H1 (cell line): Measurements from ENCODE around the gene SLC12A5. TPM values are rescaled to one million over a fixed set of nuclear protein-coding genes. Genes with fewer than 3 reads are reported as not detected.

Experiments used
- CTCF ChIA-PET: fragments of 300-600 bp; sonication (Branson Sonifier 250); formaldehyde crosslinking; loops from one replicate; lab custom pipeline; 2021; ENCODE audit not compliant: partially characterized antibody; lab: Charles Lee
- POLR2A ChIA-PET: fragments of 300-600 bp; sonication (Branson Sonifier 250); formaldehyde crosslinking; loops from one replicate; lab custom pipeline; 2021; ENCODE audit warnings: inconsistent platforms; ENCODE audit not compliant: partially characterized antibody; lab: Charles Lee
- DNase-seq, 2 experiments: peaks; one replicate each; pipeline versions ENCODE4 v3.0.0 to v3.0.0-alpha.2; 2010 to 2022; ENCODE audit warnings: low spot score in 2 of 2, low read depth in 1 of 2, mixed read lengths in 1 of 2
- FAIRE-seq: peaks from 2 replicates; lab custom pipeline; 2011; peaks lifted over from hg19 to GRCh38; lab: Jason Lieb, UNC
- H2AFZ ChIP-seq: 2 replicates; pipeline ENCODE4 v1.8.1; 2012; ENCODE audit warnings: low read length, inconsistent platforms
- H2AK5ac ChIP-seq: 2 replicates; pipeline ENCODE4 v1.6.1; 2013; ENCODE audit warnings: low read depth, low read length
- H2BK120ac ChIP-seq: replicated peaks from 2 replicates; pipeline ENCODE3; 2013; ENCODE audit warnings: low read depth, low read length, inconsistent platforms
- H2BK12ac ChIP-seq: 2 replicates; pipeline ENCODE4 v1.6.1; 2013; ENCODE audit warnings: low read depth, low read length
- H2BK15ac ChIP-seq: 2 replicates; pipeline ENCODE4 v1.6.1; 2013; ENCODE audit warnings: low read length
- H2BK20ac ChIP-seq: 2 replicates; pipeline ENCODE4 v1.6.1; 2013; ENCODE audit warnings: low read length
- H2BK5ac ChIP-seq: 2 replicates; pipeline ENCODE4 v1.6.1; 2013; ENCODE audit warnings: low read depth, low read length
- H3K14ac ChIP-seq: 2 replicates; pipeline ENCODE4 v1.6.1; 2013; ENCODE audit warnings: inconsistent platforms; ENCODE audit not compliant: insufficient read length
- H3K18ac ChIP-seq: 2 replicates; pipeline ENCODE4 v1.6.1; 2013; ENCODE audit warnings: low read length; ENCODE audit errors: extremely low read depth
- H3K23ac ChIP-seq: 2 replicates; pipeline ENCODE4 v1.6.1; 2013; ENCODE audit warnings: inconsistent platforms; ENCODE audit not compliant: insufficient read length
- H3K23me2 ChIP-seq: 2 replicates; pipeline ENCODE4 v1.6.1; 2013; ENCODE audit warnings: low read depth, low read length
- H3K27ac ChIP-seq: 2 replicates; pipeline ENCODE4 v1.6.1; 2011; ENCODE audit warnings: low read depth, low read length, inconsistent platforms
- H3K27me3 ChIP-seq, 4 experiments: replicated peaks in 1 of 4; 1 replicate in 1 of 4; 2 replicates in 3 of 4; pipeline versions ENCODE4 v1.6.1 to v1.8.1; 2011 to 2013; ENCODE audit warnings: low read length in 3 of 4, mild to moderate bottlenecking in 3 of 4, inconsistent platforms in 2 of 4, mixed read lengths in 2 of 4, moderate library complexity in 1 of 4; ENCODE audit not compliant: control insufficient read depth in 3 of 4, insufficient read depth in 3 of 4; ENCODE audit errors: extremely low read depth in 1 of 4
- H3K36me3 ChIP-seq, 4 experiments: 2 replicates each; pipeline versions ENCODE4 v1.6.1 to v1.8.1; 2011 to 2013; ENCODE audit warnings: mild to moderate bottlenecking in 4 of 4, low read length in 3 of 4, moderate library complexity in 2 of 4, control low read depth in 1 of 4, inconsistent platforms in 1 of 4; ENCODE audit not compliant: insufficient read depth in 4 of 4, control insufficient read depth in 2 of 4
- H3K4ac ChIP-seq: replicated peaks from 2 replicates; pipeline ENCODE3; 2013; ENCODE audit warnings: low read length, low read depth, mixed read lengths, inconsistent platforms; ENCODE audit not compliant: insufficient read length
- H3K4me1 ChIP-seq, 4 experiments: replicated peaks in 1 of 4; 1 replicate in 1 of 4; 2 replicates in 3 of 4; pipeline versions ENCODE4 v1.6.1 to v1.8.1; 2011 to 2013; ENCODE audit warnings: low read length in 3 of 4, inconsistent platforms in 2 of 4, mixed read lengths in 1 of 4; ENCODE audit not compliant: insufficient read depth in 4 of 4, control insufficient read depth in 3 of 4
- H3K4me2 ChIP-seq, 2 experiments: 2 replicates each; pipeline versions ENCODE4 v1.6.1 to v1.8.1; 2011 to 2013; ENCODE audit warnings: low read depth in 2 of 2, low read length in 2 of 2, control low read depth in 1 of 2, inconsistent platforms in 1 of 2, mild to moderate bottlenecking in 1 of 2; ENCODE audit not compliant: insufficient read depth in 1 of 2
- H3K4me3 ChIP-seq, 4 experiments: fragments of 200-600, 300-600 bp in 1 of 4; sonication (generic), shearing (Covaris generic), sonication (Bioruptor Twin) in 1 of 4; 2 replicates each; pipeline versions ENCODE4 v1.5.1 to v1.8.1; 2011 to 2016; ENCODE audit warnings: low read length in 4 of 4, low read depth in 3 of 4, control low read depth in 2 of 4, inconsistent platforms in 2 of 4, mild to moderate bottlenecking in 2 of 4, mixed read lengths in 1 of 4, moderate library complexity in 1 of 4; ENCODE audit not compliant: insufficient read depth in 2 of 4; ENCODE audit errors: extremely low read depth in 1 of 4
- H3K56ac ChIP-seq: replicated peaks from 2 replicates; pipeline ENCODE3; 2013; ENCODE audit warnings: low read depth, mild to moderate bottlenecking, mixed read lengths, low read length, inconsistent platforms; ENCODE audit not compliant: insufficient read length
- H3K79me1 ChIP-seq: 2 replicates; pipeline ENCODE4 v1.6.1; 2013; ENCODE audit warnings: low read depth, low read length, control low read depth
- H3K79me2 ChIP-seq, 2 experiments: 2 replicates each; pipeline versions ENCODE4 v1.6.1 to v1.8.1; 2012 to 2013; ENCODE audit warnings: low read length in 2 of 2, mild to moderate bottlenecking in 2 of 2, inconsistent platforms in 1 of 2; ENCODE audit not compliant: insufficient read depth in 2 of 2, control insufficient read depth in 1 of 2
- H3K9ac ChIP-seq, 4 experiments: replicated peaks in 1 of 4; 1 replicate in 1 of 4; 2 replicates in 3 of 4; pipeline versions ENCODE4 v1.6.1 to v1.8.1; 2011 to 2013; ENCODE audit warnings: low read depth in 3 of 4, low read length in 3 of 4, control low read depth in 2 of 4, mild to moderate bottlenecking in 2 of 4, moderate library complexity in 2 of 4, inconsistent platforms in 1 of 4; ENCODE audit errors: extremely low read depth in 1 of 4
- H3K9me3 ChIP-seq, 2 experiments: 2 replicates each; pipeline versions ENCODE4 v1.6.1 to v1.8.1; 2012 to 2013; ENCODE audit warnings: mild to moderate bottlenecking in 2 of 2, moderate library complexity in 2 of 2, control low read depth in 1 of 2, inconsistent platforms in 1 of 2, low read depth in 1 of 2, low read length in 1 of 2, mixed read lengths in 1 of 2; ENCODE audit not compliant: insufficient read depth in 2 of 2
- H4K20me1 ChIP-seq, 2 experiments: replicated peaks in 1 of 2; 2 replicates each; pipeline versions ENCODE3 to v1.8.1; 2011 to 2013; ENCODE audit warnings: inconsistent platforms in 2 of 2, low read length in 2 of 2, mild to moderate bottlenecking in 1 of 2; ENCODE audit not compliant: insufficient read depth in 2 of 2, control insufficient read depth in 1 of 2
- H4K5ac ChIP-seq: 2 replicates; pipeline ENCODE4 v1.6.1; 2013; ENCODE audit warnings: low read length, low read depth, mixed read lengths, inconsistent platforms; ENCODE audit not compliant: insufficient read length
- H4K8ac ChIP-seq: 2 replicates; pipeline ENCODE4 v1.8.0; 2013; ENCODE audit warnings: mild to moderate bottlenecking, moderate library complexity, low read length, inconsistent platforms; ENCODE audit not compliant: insufficient read depth; ENCODE audit errors: extremely low read depth
- H4K91ac ChIP-seq: replicated peaks from 2 replicates; pipeline ENCODE3; 2013; ENCODE audit warnings: low read length, mixed read lengths, inconsistent platforms; ENCODE audit not compliant: insufficient read length
- ASH2L ChIP-seq: fragments of 200-600, 300-600 bp; sonication (generic); IDR thresholded peaks from one replicate; pipeline ENCODE4 v1.7.1; 2017; ENCODE audit warnings: low read length
- CTBP2 ChIP-seq: IDR thresholded peaks from 2 replicates; pipeline ENCODE4 v1.7.0; 2011; ENCODE audit warnings: borderline replicate concordance, mild to moderate bottlenecking, moderate library complexity, mixed read lengths, low read length; ENCODE audit not compliant: insufficient read depth, insufficient read length
- WGBS, 2 experiments: shearing (Covaris generic) in 1 of 2; methylation state at CpG; one replicate each; pipeline versions ENCODE4 v1.1.6 to v1.1.7; 2013 to 2015; ENCODE audit warnings: low lambda C conversion rate in 2 of 2, mixed read lengths in 2 of 2, inconsistent platforms in 1 of 2, low coverage in 1 of 2, missing lambda C conversion rate in 1 of 2; ENCODE audit not compliant: insufficient replicate concordance in 2 of 2, insufficient coverage in 1 of 2, insufficient read length in 1 of 2; ENCODE audit errors: extremely low coverage in 1 of 2, missing lambda C conversion rate in 1 of 2; 5-methylcytosine and 5-hydroxymethylcytosine counted together
- polyA plus RNA-seq, 7 experiments: library from polyadenylated mRNA; depleted of rRNA in 3 of 7; stranded (reverse) in 5 of 7; unstranded in 2 of 7; fragments of >200 nt in 5 of 7; fragments of 200-250 nt in 2 of 7; gene quantifications; 1 replicate in 5 of 7; 2 replicates in 1 of 7; 4 replicates in 1 of 7; pipeline versions ENCODE4 v1.2.1 to v1.2.3, GENCODE V29; 2011 to 2013; ENCODE audit warnings: missing spikeins in 2 of 7, mixed read lengths in 2 of 7
- total RNA-seq: library from RNA; stranded (reverse); fragmentation: NEBNext Ultra II Directional; extraction: Animal tissue kit (Norgen Biotek cat#: 25700); gene quantifications from 2 replicates; pipeline ENCODE4 v1.2.1, GENCODE V29; 2021

The SLC12A5 gene
- total and polyA plus RNA-seq, 2 of the 8 experiments (the other 6 are each of a cell fraction or from before 2014, with no cell fraction given): 1.9 to 7.3 TPM

GRCh38 chr20:46062151-46062550, 33.1 kb downstream of the SLC12A5 start:
- no peaks in the 10 kb centered on the region for H3K9me3 ChIP-seq
- no peaks in the 10 kb centered on the region for H3K79me1 ChIP-seq
- ChIA-PET CTCF (interaction anchor here (0.6 to 3.1 kb wide), 4 partner anchors 39 to 51 kb away, joined by 3 to 15 read pairs (median 6); no protein-coding TSS in a partner anchor), POLR2A (interaction anchor here (2.3 kb wide), 1 partner anchor 11 kb away, joined by 7 read pairs; no protein-coding TSS in a partner anchor)
- H3K4ac ChIP-seq: no peak overlapping the region
- TF ChIP-seq CTBP2 (no peak), ASH2L (no peak)
- H3K23me2 ChIP-seq: peaks cover 10% of the 10 kb centered on the region; the same call in 1 of the 2 replicates
- H2BK15ac ChIP-seq: no peak overlapping the region
- WGBS, 2 experiments: 98% methylated on average over 4 of the region's 4 CpGs; no CpG with 5 or more reads in 1 of the 2 experiments
- H3K4me1 ChIP-seq: peaks cover 0 to 14% (median 12%) of the 10 kb centered on the region in 4 experiments; a peak in 6 of 7 replicates
- H4K20me1 ChIP-seq: peaks cover 10 to 21% of the 10 kb centered on the region in 2 experiments
- H3K14ac ChIP-seq: no peak overlapping the region
- H4K5ac ChIP-seq: no peak overlapping the region
- no peak overlapping the region for H2AFZ ChIP-seq
- peak in 1 of 2 experiments; percentile 20 for DNase-seq
- H3K23ac ChIP-seq: no peak overlapping the region
- H3K79me2 ChIP-seq: no peaks in the 10 kb centered on the region
- H2BK5ac ChIP-seq: no peak overlapping the region
- H3K9ac ChIP-seq: no peak overlapping the region
- H3K4me3 ChIP-seq: no peak overlapping the region
- peaks cover 4 to 19% (median 15%) of the 10 kb centered on the region in 4 experiments for H3K27me3 ChIP-seq
- H3K36me3 ChIP-seq: peaks cover 38 to 52% (median 48%) of the 10 kb centered on the region in 4 experiments
- H4K8ac ChIP-seq: no peak overlapping the region
- no peak overlapping the region for H3K27ac ChIP-seq
- no peak overlapping the region for H3K4me2 ChIP-seq
- H2BK120ac ChIP-seq: no peak overlapping the region
- no peak overlapping the region for H3K56ac ChIP-seq
- H2BK12ac ChIP-seq: no peak overlapping the region
- H2BK20ac ChIP-seq: no peak overlapping the region
- FAIRE-seq: no peak
- H4K91ac ChIP-seq: no peak overlapping the region
- no peak overlapping the region for H2AK5ac ChIP-seq
- no peak overlapping the region for H3K18ac ChIP-seq
